HEK293T (cell line): ENCODE results near the gene SSX3.
"Not testable (repeated sequence)": the region's sequence is repeated elsewhere in the genome, so short reads cannot be mapped to it uniquely, and the experiment has no call there.

ENCODE experiments used
- CTCF ChIA-PET: fragments of 350-600 bp; formaldehyde crosslinking; extraction: SDS; loops from one replicate; lab custom pipeline; 2021; ENCODE audit warnings: antibody characterized with exemption, inconsistent platforms; lab: Yijun Ruan, JAX
- POLR2A ChIA-PET: fragments of 350-600 bp; formaldehyde crosslinking; extraction: SDS; loops from one replicate; lab custom pipeline; 2020; ENCODE audit warnings: antibody characterized with exemption, inconsistent platforms; lab: Yijun Ruan, JAX
- DNase-seq: peaks from one replicate; pipeline ENCODE4 v3.0.0; 2012; ENCODE audit warnings: mixed read lengths; ENCODE audit errors: extremely low spot score
- ARNT ChIP-seq: fragments of 450-650 bp; IDR thresholded peaks from 2 replicates; pipeline ENCODE4 v1.6.1; 2017; ENCODE audit warnings: mild to moderate bottlenecking
- CTBP1 ChIP-seq: fragments of 450-650 bp; IDR thresholded peaks from 2 replicates; pipeline ENCODE4 v1.6.1; 2016; ENCODE audit warnings: borderline replicate concordance
- ELF4 ChIP-seq: fragments of 450-650 bp; IDR thresholded peaks from 2 replicates; pipeline ENCODE4 v1.6.1; 2017; ENCODE audit warnings: antibody characterized with exemption
- FOXA1 ChIP-seq: fragments of 450-650 bp; IDR thresholded peaks from 2 replicates; pipeline ENCODE4 v1.6.1; 2016; ENCODE audit warnings: mild to moderate bottlenecking
- HDGF ChIP-seq: fragments of 450-650 bp; IDR thresholded peaks from 2 replicates; pipeline ENCODE4 v1.6.1; 2017; ENCODE audit warnings: antibody characterized with exemption, borderline replicate concordance
- LEF1 ChIP-seq: fragments of 450-650 bp; IDR thresholded peaks from 2 replicates; pipeline ENCODE4 v1.6.1; 2017; ENCODE audit warnings: mild to moderate bottlenecking, borderline replicate concordance
- SUZ12 ChIP-seq: fragments of 450-650 bp; IDR thresholded peaks from 2 replicates; pipeline ENCODE4 v1.6.1; 2016; ENCODE audit warnings: mild to moderate bottlenecking
- TARDBP ChIP-seq: fragments of 450-650 bp; IDR thresholded peaks from 2 replicates; pipeline ENCODE4 v1.6.1; 2016
- ZNF384 ChIP-seq: fragments of 450-650 bp; IDR thresholded peaks from 2 replicates; pipeline ENCODE4 v1.6.1; 2016

SSX3 gene, protein sequence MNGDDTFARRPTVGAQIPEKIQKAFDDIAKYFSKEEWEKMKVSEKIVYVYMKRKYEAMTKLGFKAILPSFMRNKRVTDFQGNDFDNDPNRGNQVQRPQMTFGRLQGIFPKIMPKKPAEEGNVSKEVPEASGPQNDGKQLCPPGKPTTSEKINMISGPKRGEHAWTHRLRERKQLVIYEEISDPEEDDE

DNA sequence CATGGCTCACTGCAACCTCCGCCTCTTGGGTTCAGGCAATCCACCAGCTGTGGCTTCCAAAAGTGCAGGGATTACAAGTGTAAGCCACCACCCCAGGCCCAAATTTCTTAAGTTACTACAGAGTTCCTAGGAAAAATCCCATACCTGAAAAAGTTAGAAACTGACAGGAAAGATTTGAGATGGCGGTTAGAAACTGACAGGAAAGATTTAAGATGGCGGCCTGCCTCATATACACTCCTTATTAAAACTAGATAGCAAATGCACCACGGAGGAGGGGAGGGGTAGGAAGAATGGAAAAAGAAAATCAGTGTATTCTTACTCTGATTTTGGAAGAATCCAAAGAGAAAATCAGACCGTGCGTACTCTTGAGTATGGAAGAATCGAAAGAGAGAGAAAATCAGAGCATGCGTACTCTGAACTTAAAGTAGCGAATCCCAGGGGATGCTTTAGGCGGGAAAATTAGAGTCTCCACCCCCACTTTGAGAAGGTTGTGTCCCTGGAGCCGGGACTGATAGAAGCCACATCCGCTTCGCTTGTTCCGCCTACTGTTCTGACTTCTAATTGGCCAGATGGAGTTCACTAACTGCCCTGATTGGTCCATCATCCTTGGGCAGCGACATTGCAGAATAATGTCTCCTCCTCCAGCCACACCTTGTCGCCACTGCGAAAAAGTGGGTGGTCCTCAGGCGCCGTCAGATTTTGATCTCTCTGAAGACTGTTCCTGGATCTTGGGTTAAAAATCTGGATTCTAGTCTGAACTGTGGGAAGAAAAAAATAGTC, at the start of gene SSX3:
Gene SSX3 (minus strand): TSS at position 389 of the 780 bp plus-strand sequence. CDS start 1,454 bp downstream, outside the sequence.
- DNase-seq, CTCF ChIA-PET, POLR2A ChIA-PET: not testable (repeated sequence)

DNA sequence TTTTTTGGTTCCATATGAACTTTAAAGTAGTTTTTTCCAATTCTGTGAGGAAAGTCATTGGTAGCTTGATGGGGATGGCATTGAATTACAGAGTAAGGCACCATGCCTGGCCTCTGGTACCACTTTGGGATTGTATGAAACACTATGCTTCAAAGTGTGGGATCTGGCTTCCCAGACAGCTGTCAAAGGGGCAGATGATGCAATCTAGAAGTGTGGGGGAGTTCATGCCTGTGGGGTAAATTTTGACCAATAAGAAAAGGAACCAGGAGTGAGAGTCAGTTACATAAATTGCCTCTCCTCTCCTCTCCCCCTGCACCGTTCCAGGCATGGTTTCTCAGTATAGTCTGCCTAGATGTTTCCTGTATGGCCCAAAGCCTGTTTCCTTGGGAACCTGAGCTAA, 41.3 kb upstream of the SSX3 start:
- CTCF ChIA-PET, DNase-seq, POLR2A ChIA-PET: not testable (repeated sequence)

DNA sequence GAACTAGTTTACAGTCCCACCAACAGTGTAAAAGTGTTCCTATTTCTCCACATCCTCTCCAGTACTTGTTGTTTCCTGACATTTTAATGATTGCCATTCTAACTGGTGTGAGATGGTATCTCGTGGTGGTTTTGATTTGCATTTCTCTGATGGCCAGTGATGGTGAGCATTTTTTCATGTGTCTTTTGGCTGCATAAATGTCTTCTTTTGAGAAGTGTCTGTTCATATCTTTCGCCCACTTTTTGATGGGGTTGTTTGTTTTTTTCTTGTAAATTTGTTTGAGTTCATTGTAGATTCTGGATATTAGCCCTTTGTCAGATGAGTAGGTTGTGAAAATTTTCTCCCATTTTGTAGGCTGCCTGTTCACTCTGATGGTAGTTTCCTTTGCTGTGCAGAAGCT, 40.4 kb upstream of the SSX3 start:
- CTCF ChIA-PET, DNase-seq, POLR2A ChIA-PET: not testable (repeated sequence)

DNA sequence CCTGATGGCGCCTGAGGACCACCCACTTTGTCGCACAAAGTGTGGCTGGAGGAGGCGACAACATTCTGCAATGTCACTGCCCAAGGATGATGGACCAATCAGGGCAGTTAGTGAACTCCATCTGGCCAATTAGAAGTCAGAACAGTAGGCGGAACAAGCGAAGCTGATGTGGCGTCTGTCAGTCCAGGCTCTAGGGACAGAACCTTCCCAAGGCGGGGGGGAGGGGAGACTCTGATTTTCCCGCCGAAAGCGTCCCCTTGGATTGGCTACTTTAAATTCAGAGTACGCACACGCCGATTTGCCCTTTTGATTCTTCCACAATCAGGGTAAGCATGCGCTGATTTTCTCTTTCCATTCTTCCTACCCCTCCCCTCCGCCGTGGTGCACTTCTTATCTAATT, 26.7 kb upstream of the SSX3 start, which contains the start of gene SSX4:
Gene SSX4 (plus strand): TSS at position 301 of the 400 bp plus-strand sequence. CDS start 515 bp downstream, outside the sequence.
- DNase-seq, POLR2A ChIA-PET, CTCF ChIA-PET: not testable (repeated sequence)

DNA sequence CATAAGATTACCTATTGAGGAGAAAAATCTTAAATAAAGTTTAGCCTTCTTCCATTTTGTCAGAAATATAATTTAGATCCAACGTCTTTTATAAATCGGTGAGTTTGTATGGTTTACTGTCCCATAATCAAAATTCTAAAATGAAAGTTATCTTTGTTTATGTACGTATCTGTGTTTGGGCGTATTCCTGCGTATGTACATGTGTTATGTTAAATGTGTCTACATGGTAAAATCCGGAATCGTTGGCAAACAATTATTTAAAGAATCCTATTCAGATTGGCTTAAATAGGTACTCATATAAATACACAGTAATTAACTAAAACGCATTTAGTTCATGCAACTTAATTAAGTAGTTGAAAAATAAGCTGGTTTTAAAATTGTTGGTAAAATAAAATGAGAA, 13.9 kb upstream of the SSX3 start:
- POLR2A ChIA-PET, CTCF ChIA-PET: not testable (repeated sequence)

DNA sequence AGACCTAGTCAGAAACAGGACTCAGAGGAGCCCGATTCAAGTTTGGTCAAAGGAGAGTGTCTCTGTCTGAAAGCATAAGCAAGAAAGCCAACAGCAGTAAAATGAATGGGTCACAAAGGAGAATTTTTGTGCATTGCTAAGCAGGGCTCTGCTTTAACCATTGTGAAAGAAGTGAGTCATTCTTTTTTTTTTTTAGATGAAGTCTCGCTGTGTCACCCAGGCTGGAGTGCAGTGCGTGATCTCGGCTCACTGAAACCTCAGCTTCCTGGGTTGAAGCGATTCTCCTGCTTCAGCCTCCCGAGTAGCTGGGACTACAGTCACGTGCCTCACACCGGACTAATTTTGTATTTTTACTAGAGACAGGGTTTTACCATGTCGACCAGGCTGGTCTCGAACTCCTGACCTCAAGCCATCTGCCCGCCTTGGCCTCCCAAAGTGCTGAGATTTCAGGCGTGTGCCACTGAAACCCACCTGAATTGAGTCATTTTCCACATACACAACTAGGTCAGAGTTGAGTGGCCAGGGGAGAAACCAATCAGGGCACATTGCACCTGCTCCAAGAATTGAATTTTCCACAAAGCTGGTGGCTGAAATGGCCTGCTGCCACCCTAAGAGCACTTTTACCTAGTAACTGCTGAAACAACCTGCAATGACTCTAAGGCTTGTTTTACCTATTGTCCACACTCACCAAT, 11.4 kb upstream of the SSX3 start:
- DNase-seq, CTCF ChIA-PET, POLR2A ChIA-PET: not testable (repeated sequence)

More for the DNA sequence above, 13.9 kb upstream of the SSX3 start:
- not testable (repeated sequence) for DNase-seq

DNA sequence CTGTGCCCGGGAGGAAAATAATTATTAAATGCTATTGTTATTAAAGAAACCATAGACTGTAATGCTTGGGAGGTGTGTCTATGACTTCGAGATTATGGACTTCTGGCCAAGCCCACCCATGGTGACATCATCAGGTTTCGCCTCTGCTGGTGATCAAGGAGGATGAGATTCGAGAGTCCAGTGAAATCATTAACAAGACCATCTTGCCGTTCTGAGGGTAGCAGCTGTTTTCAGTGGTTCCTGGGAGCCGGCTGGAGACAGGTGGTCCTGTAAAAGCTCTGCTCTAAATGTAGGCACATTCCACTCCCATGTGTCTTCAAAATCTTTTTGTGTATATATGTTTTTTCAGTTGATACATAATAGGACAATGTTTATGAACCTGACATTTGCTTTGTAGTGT, 2.8 kb upstream of the SSX3 start:
- CTCF ChIA-PET, DNase-seq, POLR2A ChIA-PET: not testable (repeated sequence)

DNA sequence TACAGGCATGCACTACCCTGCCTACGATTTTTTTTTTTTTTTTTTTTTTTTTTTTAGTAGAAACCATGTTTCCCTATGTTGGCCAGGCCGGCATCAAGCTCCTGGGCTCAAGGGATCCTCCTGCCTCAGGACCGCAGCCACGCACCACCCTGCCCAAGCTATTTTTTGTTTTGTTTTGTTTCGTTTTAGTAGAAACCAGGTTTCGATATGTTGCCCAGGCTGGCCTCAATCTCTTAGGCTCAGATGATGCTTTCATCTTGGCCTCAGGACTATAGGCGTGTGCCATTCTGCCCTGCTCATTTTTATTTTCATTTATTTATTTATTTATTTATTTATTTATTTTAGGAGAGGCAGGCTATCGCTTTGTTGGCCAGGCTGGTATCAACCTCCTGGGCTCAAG, 1.2 kb upstream of the SSX3 start:
- CTCF ChIA-PET: no interaction called here

DNA sequence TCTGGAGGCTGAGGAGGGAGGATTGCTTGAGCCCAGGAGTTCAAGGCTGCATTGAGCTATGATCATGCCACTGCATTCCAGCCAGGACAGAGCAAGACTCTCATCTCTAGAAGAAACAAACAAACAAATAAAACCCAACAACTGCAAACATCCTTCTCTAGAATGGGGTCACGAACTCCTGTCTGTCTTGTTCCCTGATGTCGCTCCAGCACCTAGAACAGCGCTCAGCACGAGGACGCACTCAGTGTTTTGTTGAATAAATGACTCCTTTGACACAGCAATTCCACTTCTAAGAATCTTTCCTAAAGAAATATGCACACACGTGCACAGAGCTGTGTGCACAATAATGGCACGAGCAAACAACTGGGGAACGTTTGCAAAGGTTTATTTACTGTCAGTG, 10.4 kb downstream of the SSX3 start:
- CTCF ChIA-PET, DNase-seq, POLR2A ChIA-PET: not testable (repeated sequence)

More for the DNA sequence above, 1.2 kb upstream of the SSX3 start:
- POLR2A ChIA-PET: no interaction called here
- DNase-seq: no peak
- no peak for TF ChIP-seq TARDBP
- no peak for TF ChIP-seq ELF4
- no peak for TF ChIP-seq CTBP1
- TF ChIP-seq HDGF: no peak
- no peak for TF ChIP-seq ZNF384
- no peak for TF ChIP-seq LEF1
- TF ChIP-seq FOXA1: no peak

DNA sequence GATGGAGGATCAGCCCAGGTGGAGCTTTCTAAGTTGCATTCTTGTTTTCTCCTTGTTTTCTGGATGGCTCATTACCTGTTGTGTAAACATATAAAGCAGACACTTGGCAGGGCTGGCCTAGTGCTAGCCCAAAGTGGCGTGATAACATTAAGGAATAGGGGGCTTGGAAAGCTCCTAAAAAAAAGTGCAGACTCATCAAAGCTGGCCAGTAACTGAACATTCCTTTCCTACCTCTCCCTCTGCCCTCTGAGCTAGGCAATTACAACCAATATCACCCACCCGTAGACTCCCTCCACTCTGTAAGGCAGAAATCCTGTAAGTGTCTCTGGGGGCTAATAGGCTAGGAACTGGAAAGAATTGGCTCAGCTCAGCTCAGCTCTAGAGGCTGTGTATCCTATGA, 42.5 kb downstream of the SSX3 start:
- POLR2A ChIA-PET, DNase-seq, CTCF ChIA-PET: not testable (repeated sequence)

DNA sequence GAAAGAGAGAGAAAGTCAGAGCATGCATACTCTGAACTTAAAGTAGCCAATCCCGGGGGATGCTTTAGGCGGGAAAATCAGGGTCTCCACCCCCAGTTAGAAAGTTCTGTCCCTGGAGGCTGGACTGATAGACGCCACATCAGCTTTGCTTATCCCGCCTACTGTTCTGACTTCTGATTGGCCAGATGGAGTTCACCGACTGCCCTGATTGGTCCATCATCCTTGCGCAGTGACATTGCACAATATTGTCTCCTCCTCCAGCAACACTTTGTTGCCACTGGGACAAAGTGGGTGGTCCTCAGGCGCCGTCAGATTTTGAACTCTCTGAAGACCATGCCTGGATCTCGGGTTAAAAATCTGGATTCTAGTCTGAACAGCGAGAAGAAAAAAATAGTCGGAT, 50.3 kb downstream of the SSX3 start:
- TF ChIP-seq SUZ12 (no peak), TARDBP (no peak), ARNT (no peak)
- no peak for DNase-seq
- ChIA-PET POLR2A (no interaction called here), CTCF (no interaction called here)
